Neutrophil (primary cell): ENCODE data around the gene TLX2.

Source experiments
- H3K27ac ChIP-seq: fragments of 200-600 bp; sonication (generic); 2 replicates; pipeline ENCODE4 v1.5.1; 2016; ENCODE audit warnings: mild to moderate bottlenecking, moderate library complexity
- H3K27me3 ChIP-seq: fragments of 200-600 bp; sonication (generic); 2 replicates; pipeline ENCODE4 v1.6.0; 2016; ENCODE audit warnings: mild to moderate bottlenecking
- H3K36me3 ChIP-seq: fragments of 200-600 bp; sonication (generic); 2 replicates; pipeline ENCODE4 v1.5.1; 2017
- H3K4me1 ChIP-seq, 2 experiments: fragments of 200-600 bp in 1 of 2; sonication (generic) in 1 of 2; 1 replicate in 1 of 2; 2 replicates in 1 of 2; pipeline versions ENCODE4 v1.5.1 to v1.6.1; 2013 to 2016; ENCODE audit warnings: low read depth in 1 of 2, low read length in 1 of 2, mild to moderate bottlenecking in 1 of 2, moderate library complexity in 1 of 2; ENCODE audit not compliant: control insufficient read depth in 1 of 2, insufficient read depth in 1 of 2
- H3K4me3 ChIP-seq, 2 experiments: fragments of 200-600 bp in 1 of 2; sonication (generic) in 1 of 2; 1 replicate in 1 of 2; 2 replicates in 1 of 2; pipeline ENCODE4 v1.5.1; 2013 to 2016; ENCODE audit warnings: low read depth in 1 of 2, low read length in 1 of 2, mild to moderate bottlenecking in 1 of 2, moderate library complexity in 1 of 2
- H3K9me3 ChIP-seq: fragments of 200-600 bp; sonication (generic); 2 replicates; pipeline ENCODE4 v1.5.1; 2016
- CTCF ChIP-seq: fragments of 200-600 bp; sonication (generic); IDR thresholded peaks from 2 replicates; pipeline ENCODE4 v1.5.1; 2016; ENCODE audit warnings: antibody characterized with exemption

The TLX2 gene

GRCh38 chr2:74486141-74486540 is 28.1 kb upstream of the TLX2 start:
- Histone ChIP-seq H3K4me3 (no peak overlapping the region), H3K4me1 (peaks cover 17 to 23% of the 10 kb centered on the region in 2 experiments), H3K27me3 (no peaks in the 10 kb centered on the region), H3K9me3 (no peaks in the 10 kb centered on the region), H3K36me3 (peaks cover 46% of the 10 kb centered on the region), H3K27ac (no peak overlapping the region)
- no peak for TF ChIP-seq CTCF

GRCh38 chr2:74488643-74489481 is 25.4 kb upstream of the TLX2 start:
- H3K4me3 ChIP-seq: no peak overlapping the region
- no peak for TF ChIP-seq CTCF
- no peaks in the 10 kb centered on the region for H3K9me3 ChIP-seq
- no peaks in the 10 kb centered on the region for H3K27me3 ChIP-seq
- H3K36me3 ChIP-seq: peaks cover 72% of the 10 kb centered on the region
- H3K4me1 ChIP-seq: peaks cover 0 to under 1% of the 10 kb centered on the region in 2 experiments
- H3K27ac ChIP-seq: no peak overlapping the region

- no peak for TF ChIP-seq CTCF
- H3K27ac ChIP-seq: no peak overlapping the region
- H3K36me3 ChIP-seq: peaks cover 79% of the 10 kb centered on the region
- H3K9me3 ChIP-seq: no peaks in the 10 kb centered on the region
- H3K4me1 ChIP-seq: no peaks in the 10 kb centered on the region
- H3K27me3 ChIP-seq: no peaks in the 10 kb centered on the region
- no peak overlapping the region for H3K4me3 ChIP-seq
These were observed 24.3 kb upstream of the TLX2 start for GRCh38 chr2:74489906-74490305.

GRCh38 chr2:74491648-74492544 is 22.4 kb upstream of the TLX2 start:
- Histone ChIP-seq H3K27ac (no peak overlapping the region), H3K36me3 (peaks cover 67% of the 10 kb centered on the region), H3K4me3 (no peak overlapping the region), H3K4me1 (no peaks in the 10 kb centered on the region), H3K27me3 (peaks cover 11% of the 10 kb centered on the region), H3K9me3 (no peaks in the 10 kb centered on the region)
- no peak for TF ChIP-seq CTCF

- no peaks in the 10 kb centered on the region for H3K9me3 ChIP-seq
- no peak overlapping the region for H3K27ac ChIP-seq
- no peak overlapping the region for H3K4me3 ChIP-seq
- TF ChIP-seq CTCF: no peak
- peaks cover 11% of the 10 kb centered on the region in 2 experiments for H3K4me1 ChIP-seq
- peaks cover 27% of the 10 kb centered on the region for H3K27me3 ChIP-seq
- H3K36me3 ChIP-seq: peaks cover 58% of the 10 kb centered on the region
These were observed 20.7 kb upstream of the TLX2 start for GRCh38 chr2:74493546-74493945.
